Hepatocyte (in vitro differentiated cells): ENCODE measurements around the gene TCEA3. TPM values are rescaled to one million over a fixed set of nuclear protein-coding genes. Genes with fewer than 3 reads are reported as not detected.
A peak's percentile ranks its signal among the peaks of the same experiment; 100 is the strongest.

Source experiments
- DNase-seq: peaks from one replicate; pipeline ENCODE4 v3.0.0-alpha.2; 2016; ENCODE audit warnings: low spot score
- H2AFZ ChIP-seq: fragments of 200-600 bp; sonication (generic); 2 replicates; pipeline ENCODE4 v1.6.0; 2016; ENCODE audit warnings: antibody characterized with exemption, mild to moderate bottlenecking
- H3K27ac ChIP-seq: fragments of 200-600 bp; sonication (generic); 2 replicates; pipeline ENCODE4 v1.5.1; 2016; ENCODE audit warnings: mild to moderate bottlenecking
- H3K27me3 ChIP-seq: fragments of 200-600 bp; sonication (generic); 2 replicates; pipeline ENCODE4 v1.6.1; 2016
- H3K36me3 ChIP-seq: fragments of 200-600 bp; sonication (generic); replicated peaks from 2 replicates; pipeline ENCODE4 v1.5.1; 2016; ENCODE audit warnings: low read depth; ENCODE audit not compliant: insufficient read depth
- H3K4me1 ChIP-seq: fragments of 200-600 bp; sonication (generic); 2 replicates; pipeline ENCODE4 v1.5.1; 2016; ENCODE audit warnings: mild to moderate bottlenecking, moderate library complexity; ENCODE audit not compliant: insufficient read depth
- H3K4me2 ChIP-seq: fragments of 200-600 bp; sonication (generic); 2 replicates; pipeline ENCODE4 v1.6.0; 2016
- H3K4me3 ChIP-seq: fragments of 200-600 bp; sonication (generic); 2 replicates; pipeline ENCODE4 v1.5.1; 2016; ENCODE audit warnings: mild to moderate bottlenecking
- H3K79me2 ChIP-seq: fragments of 200-600 bp; sonication (generic); 2 replicates; pipeline ENCODE4 v1.6.0; 2017; ENCODE audit warnings: mild to moderate bottlenecking
- H3K9me2 ChIP-seq: fragments of 200-600 bp; sonication (generic); replicated peaks from 2 replicates; pipeline ENCODE4 v1.6.0; 2017; ENCODE audit warnings: mild to moderate bottlenecking; ENCODE audit not compliant: insufficient read depth
- H3K9me3 ChIP-seq: fragments of 200-600 bp; sonication (generic); 2 replicates; pipeline ENCODE4 v1.5.1; 2016; ENCODE audit warnings: low read depth, mild to moderate bottlenecking
- H4K20me1 ChIP-seq: fragments of 200-600 bp; sonication (generic); 2 replicates; pipeline ENCODE4 v1.6.0; 2016; ENCODE audit warnings: mild to moderate bottlenecking; ENCODE audit not compliant: insufficient read depth, poor library complexity, severe bottlenecking
- EZH2 ChIP-seq: fragments of 200-600 bp; sonication (generic); IDR thresholded peaks from 2 replicates; pipeline ENCODE4 v1.6.1; 2016; ENCODE audit warnings: antibody characterized with exemption, mild to moderate bottlenecking, borderline replicate concordance
- EZH2phosphoT487 ChIP-seq: fragments of 200-600 bp; sonication (generic); IDR thresholded peaks from one replicate; pipeline ENCODE4 v1.6.1; 2018; ENCODE audit warnings: antibody characterized with exemption, mild to moderate bottlenecking, low read depth, moderate library complexity; ENCODE audit not compliant: unreplicated experiment, severe bottlenecking
- whole genome bisulfite sequencing: methylation state at CpG from one replicate; pipeline ENCODE4 v1.1.6; 2016; ENCODE audit warnings: low lambda C conversion rate; ENCODE audit errors: missing lambda C conversion rate; 5-methylcytosine and 5-hydroxymethylcytosine counted together
- polyA plus RNA-seq: library from polyadenylated mRNA; unstranded; fragments of >200 nt; fragmentation: Nextera tagmentation; extraction: Ambion mirVana; gene quantifications from 2 replicates; pipeline ENCODE4 v1.2.1, GENCODE V29; 2016
- total RNA-seq: library from RNA; depleted of rRNA; stranded (reverse); fragments of >200 nt; gene quantifications from 2 replicates; pipeline ENCODE4 v1.2.3, GENCODE V29; 2014
- TF ChIP-seq, protein P1 (sequence below): fragments of 200-600 bp; sonication (generic); IDR thresholded peaks from 2 replicates; pipeline ENCODE4 v1.5.1; 2016; ENCODE audit warnings: antibody characterized with exemption, mild to moderate bottlenecking; ENCODE audit not compliant: poor library complexity

The TCEA3 gene
- total and polyA plus RNA-seq, 2 experiments from 2014 or later, result 30.2 to 31.2 TPM

DNA sequence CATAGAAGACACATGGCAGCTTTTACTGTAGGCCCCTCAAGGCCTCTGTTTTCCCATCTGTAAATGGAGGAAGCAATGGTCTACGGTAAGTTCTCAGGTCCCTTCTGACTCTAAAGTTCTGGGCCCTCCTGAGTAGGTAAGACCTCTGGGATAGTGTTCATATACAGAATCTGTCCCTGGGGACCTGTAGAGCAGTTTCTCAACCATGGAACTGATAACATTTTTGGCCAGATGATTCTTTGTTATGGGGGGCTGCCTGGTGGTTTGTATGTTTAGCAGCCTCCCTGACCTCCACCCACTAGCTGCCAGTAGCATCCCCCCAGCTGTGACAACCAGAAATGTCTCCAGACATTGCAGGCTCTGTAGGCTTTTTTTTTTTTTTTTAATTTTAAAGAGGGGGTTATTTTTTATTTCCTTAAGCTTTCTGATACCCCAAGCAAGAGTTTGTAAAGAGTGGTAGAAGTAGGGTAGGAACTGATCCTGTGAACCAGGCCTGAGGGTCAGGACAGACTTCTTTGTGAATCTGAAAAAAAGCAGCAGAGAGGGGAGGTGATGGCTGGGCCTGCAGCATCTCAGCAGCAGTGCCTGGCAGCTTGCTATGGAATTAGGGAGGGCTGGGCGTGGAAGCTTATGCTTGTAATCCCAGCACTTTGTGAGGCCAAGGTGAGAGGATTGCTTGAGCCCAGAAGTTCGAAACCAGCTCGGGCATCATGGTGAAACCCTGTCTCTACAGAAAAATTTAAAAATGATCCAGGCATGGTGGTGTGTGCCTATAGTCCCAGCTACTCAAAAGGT, 20.2 kb upstream of the TCEA3 start:
- WGBS, result 92% methylated on average over 4 of the region's 4 CpGs
- no peaks in the 10 kb centered on the region for H3K27me3 ChIP-seq
- H3K9me3 ChIP-seq, result no peaks in the 10 kb centered on the region
- H3K4me2 ChIP-seq, result no peak overlapping the region
- peak overlapping the region; percentile 61 for H3K27ac ChIP-seq
- no peak overlapping the region for H2AFZ ChIP-seq
- DNase-seq, result no peak
- no peaks in the 10 kb centered on the region for H3K79me2 ChIP-seq
- no peaks in the 10 kb centered on the region for H3K9me2 ChIP-seq
- TF ChIP-seq EZH2phosphoT487 (no peak), EZH2 (no peak)
- TF ChIP-seq, protein P1, sequence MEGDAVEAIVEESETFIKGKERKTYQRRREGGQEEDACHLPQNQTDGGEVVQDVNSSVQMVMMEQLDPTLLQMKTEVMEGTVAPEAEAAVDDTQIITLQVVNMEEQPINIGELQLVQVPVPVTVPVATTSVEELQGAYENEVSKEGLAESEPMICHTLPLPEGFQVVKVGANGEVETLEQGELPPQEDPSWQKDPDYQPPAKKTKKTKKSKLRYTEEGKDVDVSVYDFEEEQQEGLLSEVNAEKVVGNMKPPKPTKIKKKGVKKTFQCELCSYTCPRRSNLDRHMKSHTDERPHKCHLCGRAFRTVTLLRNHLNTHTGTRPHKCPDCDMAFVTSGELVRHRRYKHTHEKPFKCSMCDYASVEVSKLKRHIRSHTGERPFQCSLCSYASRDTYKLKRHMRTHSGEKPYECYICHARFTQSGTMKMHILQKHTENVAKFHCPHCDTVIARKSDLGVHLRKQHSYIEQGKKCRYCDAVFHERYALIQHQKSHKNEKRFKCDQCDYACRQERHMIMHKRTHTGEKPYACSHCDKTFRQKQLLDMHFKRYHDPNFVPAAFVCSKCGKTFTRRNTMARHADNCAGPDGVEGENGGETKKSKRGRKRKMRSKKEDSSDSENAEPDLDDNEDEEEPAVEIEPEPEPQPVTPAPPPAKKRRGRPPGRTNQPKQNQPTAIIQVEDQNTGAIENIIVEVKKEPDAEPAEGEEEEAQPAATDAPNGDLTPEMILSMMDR, result no peak
- H4K20me1 ChIP-seq, result no peaks in the 10 kb centered on the region
- H3K4me3 ChIP-seq, result no peak overlapping the region
- no peaks in the 10 kb centered on the region for H3K36me3 ChIP-seq
- H3K4me1 ChIP-seq, result no peaks in the 10 kb centered on the region

- Histone ChIP-seq H3K9me3 (no peaks in the 10 kb centered on the region), H3K4me3 (no peak overlapping the region), H4K20me1 (no peaks in the 10 kb centered on the region), H2AFZ (no peak overlapping the region), H3K9me2 (no peaks in the 10 kb centered on the region), H3K36me3 (no peaks in the 10 kb centered on the region), H3K27me3 (no peaks in the 10 kb centered on the region), H3K4me2 (no peak overlapping the region), H3K79me2 (no peaks in the 10 kb centered on the region), H3K4me1 (no peaks in the 10 kb centered on the region), H3K27ac (no peak overlapping the region)
- TF ChIP-seq EZH2phosphoT487, result no peak
- TF ChIP-seq, protein P1, result no peak
- TF ChIP-seq EZH2, result no peak
- peak; percentile 73 for DNase-seq
- WGBS, result 91% methylated on average over 4 of the region's 4 CpGs
Measured at GRCh38 chr1:23444104-23444533, 19.6 kb upstream of the TCEA3 start.

GRCh38 chr1:23442751-23443150, 18.2 kb upstream of the TCEA3 start:
- no peak overlapping the region for H3K4me3 ChIP-seq
- no peaks in the 10 kb centered on the region for H3K36me3 ChIP-seq
- no peak overlapping the region for H2AFZ ChIP-seq
- H3K9me2 ChIP-seq, result no peaks in the 10 kb centered on the region
- H3K79me2 ChIP-seq, result no peaks in the 10 kb centered on the region
- H3K9me3 ChIP-seq, result no peaks in the 10 kb centered on the region
- H3K27ac ChIP-seq, result no peak overlapping the region
- 91% methylated on average over 3 of the region's 3 CpGs for WGBS
- DNase-seq, result no peak
- H4K20me1 ChIP-seq, result no peaks in the 10 kb centered on the region
- H3K4me1 ChIP-seq, result no peaks in the 10 kb centered on the region
- H3K4me2 ChIP-seq, result no peak overlapping the region
- no peaks in the 10 kb centered on the region for H3K27me3 ChIP-seq
- no peak for TF ChIP-seq EZH2
- TF ChIP-seq, protein P1, result no peak
- no peak for TF ChIP-seq EZH2phosphoT487
